DOHH2 (cell line): ENCODE results near the gene ASMTL.

Experiments
- CTCF ChIP-seq: fragments of 200-600 bp; sonication (generic); IDR thresholded peaks from one replicate; pipeline ENCODE4 v1.5.1; 2014; ENCODE audit warnings: antibody characterized with exemption, mild to moderate bottlenecking, low read depth, low read length; ENCODE audit not compliant: poor library complexity, severe bottlenecking
- EZH2phosphoT487 ChIP-seq: fragments of 200-600 bp; sonication (generic); IDR thresholded peaks from 2 replicates; pipeline ENCODE4 v1.6.1; 2017; ENCODE audit warnings: borderline replicate concordance, mild to moderate bottlenecking, antibody characterized with exemption, low read length, moderate library complexity, mixed read lengths

DNA sequence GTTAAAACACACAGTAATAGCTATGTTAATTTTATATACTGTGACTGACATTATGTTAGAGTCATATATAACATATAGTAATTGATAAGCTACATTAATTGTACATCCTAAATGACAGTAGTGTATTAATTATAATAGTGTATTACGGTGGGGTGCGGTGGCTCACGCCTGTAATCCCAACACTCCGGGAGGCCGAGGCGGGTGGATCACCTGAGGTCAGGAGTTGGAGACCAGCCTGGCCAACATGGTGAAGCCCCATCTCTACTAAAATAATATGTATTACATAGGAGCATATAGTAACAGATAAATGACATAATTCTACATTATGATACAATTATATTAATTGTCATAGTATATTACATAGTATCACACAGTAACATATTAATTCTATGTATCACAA, 12.2 kb downstream of the ASMTL start:
- TF ChIP-seq CTCF, result no peak
- TF ChIP-seq EZH2phosphoT487, result no peak
